H9 (cell line): Measurements from ENCODE around the gene XRCC6. TPM values are rescaled to one million over a fixed set of nuclear protein-coding genes. Genes with fewer than 3 reads are reported as not detected.
"Not testable (repeated sequence)": the region's sequence is repeated elsewhere in the genome, so short reads cannot be mapped to it uniquely, and the experiment has no call there.

ENCODE experiments used
- DNase-seq: peaks from one replicate; pipeline ENCODE4 v3.0.0-alpha.2; 2017
- H2AFZ ChIP-seq: one replicate; pipeline ENCODE4 v1.6.1; 2013; ENCODE audit warnings: mild to moderate bottlenecking, low read length, control low read depth, moderate library complexity
- H2AK5ac ChIP-seq: 2 replicates; pipeline ENCODE4 v1.6.1; 2013; ENCODE audit warnings: low read length, control low read depth, mixed read lengths; ENCODE audit not compliant: insufficient read length
- H2BK120ac ChIP-seq: one replicate; pipeline ENCODE4 v1.6.1; 2013; ENCODE audit warnings: low read depth, mild to moderate bottlenecking, low read length, control low read depth, inconsistent platforms; ENCODE audit not compliant: poor library complexity, severe bottlenecking
- H2BK12ac ChIP-seq: 2 replicates; pipeline ENCODE4 v1.6.1; 2013; ENCODE audit warnings: low read length, control low read depth, mixed read lengths, low read depth; ENCODE audit not compliant: insufficient read length
- H2BK15ac ChIP-seq: 2 replicates; pipeline ENCODE4 v1.6.1; 2013; ENCODE audit warnings: low read depth, low read length, control low read depth
- H2BK20ac ChIP-seq: one replicate; pipeline ENCODE4 v1.6.1; 2013; ENCODE audit warnings: low read depth, mild to moderate bottlenecking, low read length, control low read depth, inconsistent platforms; ENCODE audit not compliant: poor library complexity, severe bottlenecking
- H2BK5ac ChIP-seq: 2 replicates; pipeline ENCODE4 v1.6.1; 2013; ENCODE audit warnings: low read length, control low read depth, mixed read lengths; ENCODE audit not compliant: insufficient read length
- H3K14ac ChIP-seq: 2 replicates; pipeline ENCODE4 v1.6.1; 2013; ENCODE audit warnings: low read length, control low read depth; ENCODE audit not compliant: insufficient read depth
- H3K18ac ChIP-seq: 2 replicates; pipeline ENCODE4 v1.6.1; 2013; ENCODE audit warnings: low read depth, mild to moderate bottlenecking, mixed read lengths, low read length, control low read depth; ENCODE audit not compliant: insufficient read length
- H3K23ac ChIP-seq: 2 replicates; pipeline ENCODE4 v1.6.1; 2013; ENCODE audit warnings: low read length, control low read depth, mixed read lengths, low read depth; ENCODE audit not compliant: insufficient read length
- H3K23me2 ChIP-seq: 2 replicates; pipeline ENCODE4 v1.6.1; 2013; ENCODE audit warnings: low read depth, mild to moderate bottlenecking, mixed read lengths, low read length, control low read depth; ENCODE audit not compliant: insufficient read length, poor library complexity, severe bottlenecking
- H3K27ac ChIP-seq: 2 replicates; pipeline ENCODE4 v1.5.1; 2013; ENCODE audit warnings: low read length, control low read depth, mixed read lengths, low read depth; ENCODE audit not compliant: insufficient read length
- H3K27me3 ChIP-seq: 2 replicates; pipeline ENCODE4 v1.6.1; 2013; ENCODE audit warnings: low read length, control low read depth, inconsistent platforms; ENCODE audit not compliant: insufficient read depth
- H3K4ac ChIP-seq: 2 replicates; pipeline ENCODE4 v1.6.1; 2013; ENCODE audit warnings: low read depth, mild to moderate bottlenecking, control low read depth, inconsistent platforms, low read length, moderate library complexity
- H3K4me1 ChIP-seq: 2 replicates; pipeline ENCODE4 v1.6.1; 2013; ENCODE audit warnings: low read length, control low read depth, inconsistent platforms; ENCODE audit not compliant: insufficient read depth
- H3K4me2 ChIP-seq: 2 replicates; pipeline ENCODE4 v1.6.1; 2013; ENCODE audit warnings: low read length, control low read depth, mixed read lengths; ENCODE audit not compliant: insufficient read length, insufficient read depth
- H3K56ac ChIP-seq: 2 replicates; pipeline ENCODE4 v1.6.1; 2013; ENCODE audit warnings: low read depth, mild to moderate bottlenecking, mixed read lengths, low read length, control low read depth; ENCODE audit not compliant: insufficient read length
- H3K79me1 ChIP-seq: 2 replicates; pipeline ENCODE4 v1.6.1; 2013; ENCODE audit warnings: low read depth, mild to moderate bottlenecking, moderate library complexity, low read length, control low read depth, inconsistent platforms; ENCODE audit not compliant: insufficient read depth, poor library complexity, severe bottlenecking
- H3K79me2 ChIP-seq: 2 replicates; pipeline ENCODE4 v1.6.1; 2013; ENCODE audit warnings: low read length, control low read depth, inconsistent platforms; ENCODE audit not compliant: insufficient read depth
- H3K9ac ChIP-seq: 2 replicates; pipeline ENCODE4 v1.6.1; 2013; ENCODE audit warnings: low read length, control low read depth, mixed read lengths; ENCODE audit not compliant: insufficient read length; ENCODE audit errors: extremely low read depth
- H3K9me3 ChIP-seq: one replicate; pipeline ENCODE4 v1.6.1; 2013; ENCODE audit warnings: low read depth, low read length, inconsistent platforms; ENCODE audit not compliant: control insufficient read depth
- H3T11ph ChIP-seq: one replicate; pipeline ENCODE4 v1.6.1; 2013; ENCODE audit warnings: mild to moderate bottlenecking, low read length, control low read depth, inconsistent platforms
- H4K20me1 ChIP-seq: one replicate; pipeline ENCODE4 v1.6.1; 2013; ENCODE audit not compliant: control insufficient read depth, insufficient read length, insufficient read depth
- H4K5ac ChIP-seq: 2 replicates; pipeline ENCODE4 v1.6.1; 2013; ENCODE audit warnings: low read depth, mild to moderate bottlenecking, mixed read lengths, low read length, control low read depth; ENCODE audit not compliant: insufficient read length
- H4K8ac ChIP-seq: replicated peaks from 2 replicates; pipeline ENCODE4 v1.6.1; 2013; ENCODE audit warnings: low read length, control low read depth, mixed read lengths, low read depth; ENCODE audit not compliant: insufficient read length
- H4K91ac ChIP-seq: 2 replicates; pipeline ENCODE4 v1.6.1; 2013; ENCODE audit warnings: low read depth, mild to moderate bottlenecking, moderate library complexity, mixed read lengths, low read length, control low read depth; ENCODE audit not compliant: insufficient read length
- H3K27ac Mint-ChIP-seq, 3 experiments: 2 replicates in 2 of 3; 3 replicates in 1 of 3; pipeline ENCODE4 v1.8.0; 2020 to 2021; ENCODE audit warnings: mixed read lengths in 3 of 3, mild to moderate bottlenecking in 1 of 3, moderate library complexity in 1 of 3
- H3K27me3 Mint-ChIP-seq: 2 replicates; pipeline ENCODE4 v1.8.0; 2021; ENCODE audit warnings: low read depth, mild to moderate bottlenecking, moderate library complexity, mixed read lengths
- H3K36me3 Mint-ChIP-seq, 3 experiments: 2 replicates in 2 of 3; 3 replicates in 1 of 3; pipeline ENCODE4 v1.8.0; 2020 to 2021; ENCODE audit warnings: low read depth in 3 of 3, mixed read lengths in 3 of 3; ENCODE audit not compliant: insufficient read depth in 1 of 3
- H3K4me1 Mint-ChIP-seq, 2 experiments: 2 replicates each; pipeline ENCODE4 v1.8.0; 2020; ENCODE audit warnings: mixed read lengths in 2 of 2
- H3K4me3 Mint-ChIP-seq, 2 experiments: 2 replicates in 1 of 2; 3 replicates in 1 of 2; pipeline ENCODE4 v1.8.0; 2020 to 2021; ENCODE audit warnings: mild to moderate bottlenecking in 2 of 2, mixed read lengths in 2 of 2, moderate library complexity in 1 of 2
- H3K9me3 Mint-ChIP-seq, 2 experiments: 2 replicates in 1 of 2; 3 replicates in 1 of 2; pipeline ENCODE4 v1.8.0; 2020; ENCODE audit warnings: mild to moderate bottlenecking in 2 of 2, mixed read lengths in 2 of 2, moderate library complexity in 1 of 2
- WGBS: extraction: QIAGEN DNeasy Blood & Tissue Kit; methylation state at CpG from one replicate; pipeline ENCODE4 v1.1.7; 2013; ENCODE audit warnings: missing lambda C conversion rate, low lambda C conversion rate, mixed read lengths; ENCODE audit not compliant: insufficient read length; ENCODE audit errors: extremely low coverage; 5-methylcytosine and 5-hydroxymethylcytosine counted together
- total RNA-seq: library from RNA; stranded (reverse); gene quantifications from 2 replicates; pipeline ENCODE4 v1.2.1, GENCODE V29; 2021
- TF ChIP-seq, protein P1 (sequence below): fragments of 200-600 bp; sonication (generic); conservative IDR thresholded peaks from 3 replicates; pipeline ENCODE4 v1.8.0; 2021; ENCODE audit warnings: antibody characterized with exemption, mild to moderate bottlenecking

XRCC6 gene
- total RNA-seq, 1 experiment from 2014 or later: 461 TPM

DNA sequence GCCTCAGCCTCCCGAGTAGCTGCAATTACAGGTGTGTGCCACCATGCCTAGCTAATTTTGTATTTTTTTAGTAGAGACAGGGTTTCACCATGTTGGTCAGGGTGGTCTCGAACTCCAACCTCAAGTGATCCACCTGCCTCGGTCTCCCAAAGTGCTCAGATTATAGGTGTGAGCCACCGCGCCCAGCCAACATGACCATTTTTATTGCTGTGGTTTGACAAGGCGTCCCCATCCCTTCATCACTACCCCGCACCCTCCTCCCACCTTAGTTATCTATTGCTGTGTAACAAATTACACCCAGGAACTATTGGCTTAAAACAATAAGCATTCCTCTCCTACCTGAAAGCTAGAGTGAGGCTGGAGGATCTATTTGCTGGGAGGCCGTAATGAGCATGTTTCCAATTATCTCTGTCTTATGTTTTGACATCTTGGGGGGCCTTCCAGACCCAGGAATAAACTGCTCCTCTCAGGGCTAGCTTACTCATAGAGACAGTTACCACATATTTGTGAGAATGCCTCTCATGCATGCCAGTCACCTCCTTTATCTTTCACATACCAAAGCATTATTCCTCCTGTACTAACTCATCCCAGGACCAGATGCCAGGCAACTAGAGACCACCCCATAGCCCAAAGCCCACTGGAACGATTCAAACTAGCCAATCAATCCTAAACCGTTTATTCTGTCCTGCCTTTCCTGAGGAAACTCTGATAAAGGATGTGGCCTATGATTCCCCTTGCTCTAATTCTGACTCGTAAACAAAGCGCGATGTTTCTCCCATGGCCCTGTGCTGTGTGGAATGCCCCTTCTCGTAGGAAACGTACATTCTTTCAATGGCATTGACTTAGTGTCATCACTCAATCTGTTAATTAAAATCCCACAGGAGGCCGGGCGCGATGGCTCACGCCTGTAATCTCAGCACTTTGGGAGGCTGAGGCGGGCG, 48.1 kb downstream of the XRCC6 start:
- no peak overlapping the region for H2BK20ac ChIP-seq
- DNase-seq: no peak
- no peak overlapping the region for H3K4ac ChIP-seq
- no peaks in the 10 kb centered on the region for H4K20me1 ChIP-seq
- TF ChIP-seq, protein P1, sequence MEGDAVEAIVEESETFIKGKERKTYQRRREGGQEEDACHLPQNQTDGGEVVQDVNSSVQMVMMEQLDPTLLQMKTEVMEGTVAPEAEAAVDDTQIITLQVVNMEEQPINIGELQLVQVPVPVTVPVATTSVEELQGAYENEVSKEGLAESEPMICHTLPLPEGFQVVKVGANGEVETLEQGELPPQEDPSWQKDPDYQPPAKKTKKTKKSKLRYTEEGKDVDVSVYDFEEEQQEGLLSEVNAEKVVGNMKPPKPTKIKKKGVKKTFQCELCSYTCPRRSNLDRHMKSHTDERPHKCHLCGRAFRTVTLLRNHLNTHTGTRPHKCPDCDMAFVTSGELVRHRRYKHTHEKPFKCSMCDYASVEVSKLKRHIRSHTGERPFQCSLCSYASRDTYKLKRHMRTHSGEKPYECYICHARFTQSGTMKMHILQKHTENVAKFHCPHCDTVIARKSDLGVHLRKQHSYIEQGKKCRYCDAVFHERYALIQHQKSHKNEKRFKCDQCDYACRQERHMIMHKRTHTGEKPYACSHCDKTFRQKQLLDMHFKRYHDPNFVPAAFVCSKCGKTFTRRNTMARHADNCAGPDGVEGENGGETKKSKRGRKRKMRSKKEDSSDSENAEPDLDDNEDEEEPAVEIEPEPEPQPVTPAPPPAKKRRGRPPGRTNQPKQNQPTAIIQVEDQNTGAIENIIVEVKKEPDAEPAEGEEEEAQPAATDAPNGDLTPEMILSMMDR: no peak
- H3K4me2 ChIP-seq: no peak overlapping the region
- Mint-ChIP-seq H3K27ac (peak overlapping the region in 2 of 3 experiments; percentile 39 to 87; a peak in 5 of 7 replicates), H3K27me3 (no peaks in the 10 kb centered on the region), H3K36me3 (peaks cover 6 to 23% (median 6%) of the 10 kb centered on the region in 3 experiments; a peak in 6 of 7 replicates), H3K9me3 (no peaks in the 10 kb centered on the region), H3K4me3 (no peak overlapping the region), H3K4me1 (peaks cover 10 to 11% of the 10 kb centered on the region in 2 experiments)
- H4K5ac ChIP-seq: no peak overlapping the region
- no peak overlapping the region for H4K8ac ChIP-seq
- H3K27ac ChIP-seq: no peak overlapping the region
- no peak overlapping the region for H3K18ac ChIP-seq
- no CpG with 5 or more reads among the region's 21 CpGs for WGBS
- H3K4me1 ChIP-seq: no peaks in the 10 kb centered on the region
- H3K56ac ChIP-seq: no peak overlapping the region
- no peak overlapping the region for H3K14ac ChIP-seq
- no peak overlapping the region for H3K9ac ChIP-seq
- no peaks in the 10 kb centered on the region for H3K23me2 ChIP-seq
- no peak overlapping the region; the same call in 1 of the 2 replicates for H2BK15ac ChIP-seq
- H3K23ac ChIP-seq: no peak overlapping the region
- H3K79me1 ChIP-seq: no peaks in the 10 kb centered on the region
- H3K9me3 ChIP-seq: no peaks in the 10 kb centered on the region
- H3K27me3 ChIP-seq: no peaks in the 10 kb centered on the region
- no peak overlapping the region for H2BK5ac ChIP-seq
- no peak overlapping the region for H2AK5ac ChIP-seq
- no peak overlapping the region for H2BK120ac ChIP-seq
- no peak overlapping the region for H4K91ac ChIP-seq
- H3K79me2 ChIP-seq: no peaks in the 10 kb centered on the region
- H2AFZ ChIP-seq: no peak overlapping the region
- H2BK12ac ChIP-seq: no peak overlapping the region
- no peak overlapping the region for H3T11ph ChIP-seq

DNA sequence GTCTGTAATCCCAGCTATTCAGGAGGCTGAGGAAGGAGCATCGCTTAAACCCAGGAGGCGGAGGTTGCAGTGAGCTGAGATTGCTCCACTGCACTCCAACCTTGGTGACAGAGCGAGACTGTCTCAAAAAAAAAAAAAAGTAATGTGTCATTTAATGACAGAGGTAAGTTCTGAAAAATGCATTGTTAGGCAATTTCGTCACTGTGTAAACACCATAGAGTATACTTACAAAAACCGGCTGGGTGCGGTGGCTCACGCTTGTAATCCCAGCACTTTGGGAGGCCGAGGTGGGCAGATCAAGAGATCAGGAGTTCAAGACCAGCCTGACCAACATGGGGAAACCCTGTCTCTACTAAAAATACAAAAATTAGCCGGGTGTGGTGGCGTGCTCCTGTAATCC, 51.0 kb downstream of the XRCC6 start:
- not testable (repeated sequence) for H2BK20ac ChIP-seq, H3K4me3 Mint-ChIP-seq, H3K79me2 ChIP-seq, H3K23ac ChIP-seq, H3K27ac Mint-ChIP-seq, H3K4ac ChIP-seq, H3K4me1 Mint-ChIP-seq, H2BK5ac ChIP-seq, H4K8ac ChIP-seq, H3K18ac ChIP-seq, H2BK15ac ChIP-seq, H3T11ph ChIP-seq, H3K27ac ChIP-seq, H3K27me3 ChIP-seq, H3K14ac ChIP-seq, H2BK12ac ChIP-seq, H3K9me3 Mint-ChIP-seq, H3K9me3 ChIP-seq, H4K91ac ChIP-seq, H3K79me1 ChIP-seq, H3K4me2 ChIP-seq, H3K23me2 ChIP-seq, H2AK5ac ChIP-seq, H3K27me3 Mint-ChIP-seq, H2AFZ ChIP-seq, DNase-seq, H4K20me1 ChIP-seq, H3K9ac ChIP-seq, H2BK120ac ChIP-seq, H3K4me1 ChIP-seq, H3K56ac ChIP-seq, H4K5ac ChIP-seq
- peaks cover 23 to 33% (median 27%) of the 10 kb centered on the region in 3 experiments; a peak in 6 of 7 replicates for H3K36me3 Mint-ChIP-seq
- WGBS: no CpG with 5 or more reads among the region's 10 CpGs
